Medulla oblongata (tissue), 1 donor: Measurements from ENCODE around the gene FAM72A.
"Not testable (repeated sequence)": the region's sequence is repeated elsewhere in the genome, so short reads cannot be mapped to it uniquely, and the experiment has no call there.

ENCODE experiments used
- DNase-seq: peaks from one replicate; pipeline ENCODE4 v3.0.0-alpha.2; 2015; ENCODE audit errors: extremely low spot score

FAM72A gene

GRCh38 chr1:206169794-206170193 lies 32.8 kb downstream of the FAM72A start:
- not testable (repeated sequence) for DNase-seq

- DNase-seq = not testable (repeated sequence)
These were observed 35.1 kb downstream of the FAM72A start for GRCh38 chr1:206167350-206168029.

- DNase-seq = no peak
These were observed 56.8 kb downstream of the FAM72A start for GRCh38 chr1:206145771-206146290.

- no peak for DNase-seq
These were observed 58.0 kb downstream of the FAM72A start for GRCh38 chr1:206144605-206145004.

GRCh38 chr1:206143537-206144172 lies 59.0 kb downstream of the FAM72A start:
- no peak for DNase-seq

- DNase-seq = no peak
These were observed 59.9 kb downstream of the FAM72A start for GRCh38 chr1:206142770-206143169.

- no peak for DNase-seq
These were observed 60.6 kb downstream of the FAM72A start for GRCh38 chr1:206142011-206142410.

- DNase-seq = no peak
These were observed 66.4 kb downstream of the FAM72A start for GRCh38 chr1:206136241-206136640.
